ENCODE data around the gene CPB2. TPM values are rescaled to one million over a fixed set of nuclear protein-coding genes. Genes with fewer than 3 reads are reported as not detected.
A peak's percentile ranks its signal among the peaks of the same experiment; 100 is the strongest.

CPB2 gene
- total and polyA plus RNA-seq, 3 donors from 2014 or later = not detected

- Histone ChIP-seq H3K9me3 (no peaks in the 10 kb centered on the region), H3K4me1 (no peaks in the 10 kb centered on the region), H3K4me3 (no peak overlapping the region), H3K36me3 (ENCODE audit: low read depth, missing control alignments) (no peaks in the 10 kb centered on the region), H3K27ac (no peak overlapping the region), H3K27me3 (no peaks in the 10 kb centered on the region)
- intact Hi-C loops (cut with DNase I; ENCODE audit: low total_unique reads) = no loop called here
- WGBS, 2 donors = 70 to 77% methylated on average over 7 of the region's 7 CpGs
- no peak for DNase-seq
- TF ChIP-seq POLR2A (IDR thresholded peaks at IDR 0.05) = no peak
- TF ChIP-seq, protein P1, sequence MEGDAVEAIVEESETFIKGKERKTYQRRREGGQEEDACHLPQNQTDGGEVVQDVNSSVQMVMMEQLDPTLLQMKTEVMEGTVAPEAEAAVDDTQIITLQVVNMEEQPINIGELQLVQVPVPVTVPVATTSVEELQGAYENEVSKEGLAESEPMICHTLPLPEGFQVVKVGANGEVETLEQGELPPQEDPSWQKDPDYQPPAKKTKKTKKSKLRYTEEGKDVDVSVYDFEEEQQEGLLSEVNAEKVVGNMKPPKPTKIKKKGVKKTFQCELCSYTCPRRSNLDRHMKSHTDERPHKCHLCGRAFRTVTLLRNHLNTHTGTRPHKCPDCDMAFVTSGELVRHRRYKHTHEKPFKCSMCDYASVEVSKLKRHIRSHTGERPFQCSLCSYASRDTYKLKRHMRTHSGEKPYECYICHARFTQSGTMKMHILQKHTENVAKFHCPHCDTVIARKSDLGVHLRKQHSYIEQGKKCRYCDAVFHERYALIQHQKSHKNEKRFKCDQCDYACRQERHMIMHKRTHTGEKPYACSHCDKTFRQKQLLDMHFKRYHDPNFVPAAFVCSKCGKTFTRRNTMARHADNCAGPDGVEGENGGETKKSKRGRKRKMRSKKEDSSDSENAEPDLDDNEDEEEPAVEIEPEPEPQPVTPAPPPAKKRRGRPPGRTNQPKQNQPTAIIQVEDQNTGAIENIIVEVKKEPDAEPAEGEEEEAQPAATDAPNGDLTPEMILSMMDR (IDR thresholded peaks at IDR 0.05) = no peak
Observed at GRCh38 chr13:46149272-46150133, 44.7 kb upstream of the CPB2 start.

DNA sequence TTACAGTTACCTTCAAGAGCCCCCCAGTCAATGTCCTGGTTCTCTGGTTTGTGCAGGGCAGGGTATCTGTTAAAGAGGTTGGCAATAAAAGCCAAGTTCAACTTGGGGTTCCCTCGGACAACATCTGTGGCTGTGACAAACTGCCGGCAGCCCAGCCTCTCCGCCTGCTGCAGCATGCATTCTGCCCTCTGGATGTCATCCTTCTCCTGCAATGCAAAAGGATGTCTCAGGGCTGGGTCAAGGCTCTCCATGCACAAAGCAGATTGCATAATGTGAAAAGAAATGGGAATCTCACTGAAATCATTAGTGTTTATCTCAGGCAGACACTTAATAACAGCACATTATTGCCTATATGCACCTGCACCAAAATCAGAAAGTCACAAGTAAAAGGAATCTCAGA, 42.1 kb upstream of the CPB2 start:
- H3K36me3 ChIP-seq (ENCODE audit: low read depth, missing control alignments) = no peaks in the 10 kb centered on the region
- H3K9me3 ChIP-seq = no peaks in the 10 kb centered on the region
- no peaks in the 10 kb centered on the region for H3K27me3 ChIP-seq
- no peaks in the 10 kb centered on the region for H3K4me1 ChIP-seq
- H3K4me3 ChIP-seq = no peak overlapping the region
- TF ChIP-seq, protein P1 (IDR thresholded peaks at IDR 0.05) = no peak
- TF ChIP-seq POLR2A (IDR thresholded peaks at IDR 0.05) = no peak
- H3K27ac ChIP-seq = no peak overlapping the region
- intact Hi-C loops (cut with DNase I; ENCODE audit: low total_unique reads) = no loop called here
- DNase-seq = peak; percentile 21
- 58 to 82% methylated on average over 3 of the region's 3 CpGs for WGBS, 2 donors

DNA sequence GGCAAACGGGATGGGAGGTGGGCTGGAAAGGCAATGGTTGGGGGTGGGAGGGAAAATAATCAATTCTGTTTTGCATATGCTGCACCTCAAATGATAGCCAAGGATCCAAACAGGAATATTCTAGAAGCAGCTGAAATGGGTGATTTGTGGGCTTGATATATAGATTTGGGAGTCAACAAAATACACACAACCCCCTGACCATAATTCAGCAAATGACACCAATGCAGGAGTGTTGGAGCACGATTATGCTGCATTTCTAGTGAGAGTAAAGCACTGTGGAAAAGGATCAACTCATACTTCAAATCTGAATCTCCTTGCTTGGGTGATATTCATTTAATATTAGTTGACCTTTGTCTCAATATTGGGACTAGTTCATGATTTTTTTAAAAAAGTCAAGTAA, 41.1 kb upstream of the CPB2 start:
- intact Hi-C loops (cut with DNase I; ENCODE audit: low total_unique reads) = no loop called here
- WGBS, 2 donors = 52 to 90% methylated on average over 2 of the region's 2 CpGs
- no peaks in the 10 kb centered on the region for H3K27me3 ChIP-seq

GRCh38 chr13:46145135-46145534, 40.3 kb upstream of the CPB2 start:
- intact Hi-C loops (cut with DNase I; ENCODE audit: low total_unique reads) = no loop called here
- WGBS, 2 donors = 56 to 57% methylated on average over 4 of the region's 4 CpGs
- H3K4me3 ChIP-seq = no peak overlapping the region
- H3K27ac ChIP-seq = no peak overlapping the region
- H3K4me1 ChIP-seq = no peaks in the 10 kb centered on the region
- H3K36me3 ChIP-seq (ENCODE audit: low read depth, missing control alignments) = no peaks in the 10 kb centered on the region
- H3K9me3 ChIP-seq = no peaks in the 10 kb centered on the region
- no peaks in the 10 kb centered on the region for H3K27me3 ChIP-seq
- no peak for DNase-seq
- TF ChIP-seq, protein P1 (IDR thresholded peaks at IDR 0.05) = no peak
- TF ChIP-seq POLR2A (IDR thresholded peaks at IDR 0.05) = no peak

More for the DNA sequence above, 41.1 kb upstream of the CPB2 start:
- Histone ChIP-seq H3K4me1 (no peaks in the 10 kb centered on the region), H3K9me3 (no peaks in the 10 kb centered on the region), H3K36me3 (ENCODE audit: low read depth, missing control alignments) (no peaks in the 10 kb centered on the region), H3K4me3 (no peak overlapping the region), H3K27ac (no peak overlapping the region)
- no peak for TF ChIP-seq POLR2A (IDR thresholded peaks at IDR 0.05)
- TF ChIP-seq, protein P1 (IDR thresholded peaks at IDR 0.05) = no peak
- DNase-seq = no peak

Data from testis (tissue), 3 donors.